Ureter (tissue), 1 donor: Measurements from ENCODE around the gene RGMA. TPM values are rescaled to one million over a fixed set of nuclear protein-coding genes. Genes with fewer than 3 reads are reported as not detected.

Source experiments
- DNase-seq: peaks from one replicate; pipeline ENCODE4 v3.0.0-alpha.2; 2020; ENCODE audit warnings: low spot score
- total RNA-seq: library from RNA; stranded (reverse); gene quantifications from one replicate; pipeline ENCODE4 v1.2.4, GENCODE V29; 2023
- donor health status: DM: yes; HTN: yes; CAD: no.

Gene RGMA
- total RNA-seq, 1 donor from 2014 or later = 6.4 TPM

- no peak for DNase-seq
These were observed 53.7 kb downstream of the RGMA start for GRCh38 chr15:93035092-93035915.

- no peak for DNase-seq
These were observed 54.5 kb downstream of the RGMA start for GRCh38 chr15:93034512-93034911.

- DNase-seq = peak; percentile 34
These were observed 55.5 kb downstream of the RGMA start for GRCh38 chr15:93033434-93034045.

GRCh38 chr15:93032515-93033206 is 56.4 kb downstream of the RGMA start:
- DNase-seq = peak; percentile 26

- DNase-seq = peak; percentile 38
These were observed 57.2 kb downstream of the RGMA start for GRCh38 chr15:93031557-93032384.

GRCh38 chr15:93031103-93031464 is 57.9 kb downstream of the RGMA start:
- DNase-seq = peak; percentile 42

GRCh38 chr15:93030430-93031102 is 58.4 kb downstream of the RGMA start:
- DNase-seq = peak; percentile 73

- peak; percentile 44 for DNase-seq
These were observed 59.1 kb downstream of the RGMA start for GRCh38 chr15:93029836-93030429.

- peak; percentile 43 for DNase-seq
These were observed 59.7 kb downstream of the RGMA start for GRCh38 chr15:93029214-93029835.

GRCh38 chr15:93028632-93029213 is 60.3 kb downstream of the RGMA start:
- peak; percentile 86 for DNase-seq

GRCh38 chr15:93028111-93028631 is 60.8 kb downstream of the RGMA start:
- DNase-seq = peak; percentile 42

GRCh38 chr15:93027413-93027812 is 61.6 kb downstream of the RGMA start:
- peak; percentile 32 for DNase-seq

- DNase-seq = peak; percentile 40
These were observed 62.6 kb downstream of the RGMA start for GRCh38 chr15:93026380-93026817.

GRCh38 chr15:93025625-93025982 is 63.4 kb downstream of the RGMA start:
- peak; percentile 39 for DNase-seq

GRCh38 chr15:93024716-93025624 is 64.0 kb downstream of the RGMA start:
- DNase-seq = no peak

- no peak for DNase-seq
These were observed 64.7 kb downstream of the RGMA start for GRCh38 chr15:93024293-93024692.

GRCh38 chr15:93020976-93021772 is 67.8 kb downstream of the RGMA start:
- peak; percentile 22 for DNase-seq

GRCh38 chr15:93019971-93020370 is 69.0 kb downstream of the RGMA start:
- no peak for DNase-seq
